IPS DF 6.9 (cell line): Measurements from ENCODE around the gene ADARB2.

Source experiments
- DNase-seq: peaks from one replicate; pipeline ENCODE4 v3.0.0-alpha.2; 2013; ENCODE audit warnings: low read depth, low spot score
- H3K27ac ChIP-seq: one replicate; pipeline ENCODE4 v1.5.1; 2013; ENCODE audit warnings: low read length, control low read depth
- H3K27me3 ChIP-seq: 2 replicates; pipeline ENCODE4 v1.6.1; 2013; ENCODE audit warnings: mild to moderate bottlenecking, low read length; ENCODE audit not compliant: control insufficient read depth, insufficient read depth
- H3K36me3 ChIP-seq: 2 replicates; pipeline ENCODE4 v1.6.1; 2013; ENCODE audit warnings: low read length; ENCODE audit not compliant: control insufficient read depth, insufficient read depth
- H3K4me1 ChIP-seq: 2 replicates; pipeline ENCODE4 v1.6.1; 2013; ENCODE audit warnings: low read length; ENCODE audit not compliant: control insufficient read depth, insufficient read depth
- H3K4me3 ChIP-seq: 2 replicates; pipeline ENCODE4 v1.5.1; 2013; ENCODE audit warnings: mild to moderate bottlenecking, low read length
- H3K9me3 ChIP-seq: 2 replicates; pipeline ENCODE4 v1.6.1; 2013; ENCODE audit warnings: low read length, inconsistent platforms; ENCODE audit not compliant: control insufficient read depth, insufficient read depth
- WGBS: extraction: QIAGEN DNeasy Blood & Tissue Kit; methylation state at CpG from one replicate; pipeline ENCODE4 v1.1.7; 2013; ENCODE audit warnings: mixed read lengths, missing lambda C conversion rate; ENCODE audit not compliant: insufficient read length, insufficient coverage; 5-methylcytosine and 5-hydroxymethylcytosine counted together

Gene ADARB2

GRCh38 chr10:1204434-1205326 lies 532.6 kb downstream of the ADARB2 start:
- Histone ChIP-seq H3K27me3 (no peaks in the 10 kb centered on the region), H3K36me3 (no peaks in the 10 kb centered on the region), H3K4me1 (peaks cover 2% of the 10 kb centered on the region; the same call in 1 of the 2 replicates), H3K9me3 (no peaks in the 10 kb centered on the region), H3K4me3 (no peak overlapping the region), H3K27ac (no peak overlapping the region)
- WGBS, result no CpG with 5 or more reads among the region's 26 CpGs
- no peak for DNase-seq

DNA sequence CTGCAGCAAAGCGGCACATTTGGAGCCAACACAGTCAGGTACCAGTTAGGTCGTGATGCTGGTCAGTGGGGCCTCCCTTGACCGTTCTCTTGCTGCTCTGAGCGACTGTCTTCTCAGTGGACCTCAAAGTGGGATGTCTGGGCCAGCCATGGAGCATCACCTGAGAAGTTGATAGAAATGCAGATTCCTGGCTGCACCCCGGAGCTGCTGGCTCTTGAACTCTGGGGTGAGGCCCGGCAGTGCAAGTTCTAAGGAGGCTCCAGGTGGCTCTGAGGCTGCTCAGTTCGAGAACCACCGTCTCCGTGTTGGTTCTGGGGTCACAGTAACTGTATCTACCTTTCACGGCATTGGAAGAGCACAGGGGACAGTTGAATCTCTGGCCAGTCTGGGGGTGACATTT lies 533.6 kb downstream of the ADARB2 start:
- no CpG with 5 or more reads among the region's 10 CpGs for WGBS
- no peak for DNase-seq
- Histone ChIP-seq H3K27ac (no peak overlapping the region), H3K9me3 (no peaks in the 10 kb centered on the region), H3K36me3 (no peaks in the 10 kb centered on the region), H3K4me1 (peaks cover 3% of the 10 kb centered on the region), H3K27me3 (no peaks in the 10 kb centered on the region), H3K4me3 (no peak overlapping the region)

DNA sequence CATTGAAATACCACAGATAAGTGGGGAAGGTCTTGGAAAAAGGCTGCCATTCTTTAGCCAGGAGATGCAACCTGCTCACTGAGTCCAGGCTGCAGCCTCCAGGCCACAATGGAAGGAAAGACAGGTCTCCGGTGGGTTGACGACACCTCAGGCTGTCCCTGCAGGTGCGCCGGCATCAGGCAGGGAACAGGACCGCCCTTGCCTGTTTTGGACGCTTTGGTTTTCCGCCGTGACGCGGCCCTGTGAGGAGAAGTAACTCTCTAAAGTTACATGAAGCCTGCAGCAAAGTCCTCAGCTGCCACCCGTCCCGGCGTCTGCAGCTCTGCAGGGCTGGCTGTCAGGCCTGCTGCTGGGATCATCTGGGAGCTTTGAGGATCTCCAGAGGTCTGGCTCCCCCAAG lies 534.1 kb downstream of the ADARB2 start:
- WGBS, result no CpG with 5 or more reads among the region's 13 CpGs
- H3K9me3 ChIP-seq, result no peaks in the 10 kb centered on the region
- H3K27me3 ChIP-seq, result no peaks in the 10 kb centered on the region
- no peaks in the 10 kb centered on the region for H3K36me3 ChIP-seq
- H3K27ac ChIP-seq, result no peak overlapping the region
- H3K4me1 ChIP-seq, result peaks cover 4% of the 10 kb centered on the region
- no peak for DNase-seq
- no peak overlapping the region for H3K4me3 ChIP-seq

GRCh38 chr10:1202343-1202742 lies 535.0 kb downstream of the ADARB2 start:
- no peaks in the 10 kb centered on the region for H3K9me3 ChIP-seq
- H3K27ac ChIP-seq, result no peak overlapping the region
- H3K4me1 ChIP-seq, result peaks cover 4% of the 10 kb centered on the region
- no peak overlapping the region for H3K4me3 ChIP-seq
- DNase-seq, result no peak
- no CpG with 5 or more reads among the region's 11 CpGs for WGBS
- H3K36me3 ChIP-seq, result no peaks in the 10 kb centered on the region
- H3K27me3 ChIP-seq, result no peaks in the 10 kb centered on the region

DNA sequence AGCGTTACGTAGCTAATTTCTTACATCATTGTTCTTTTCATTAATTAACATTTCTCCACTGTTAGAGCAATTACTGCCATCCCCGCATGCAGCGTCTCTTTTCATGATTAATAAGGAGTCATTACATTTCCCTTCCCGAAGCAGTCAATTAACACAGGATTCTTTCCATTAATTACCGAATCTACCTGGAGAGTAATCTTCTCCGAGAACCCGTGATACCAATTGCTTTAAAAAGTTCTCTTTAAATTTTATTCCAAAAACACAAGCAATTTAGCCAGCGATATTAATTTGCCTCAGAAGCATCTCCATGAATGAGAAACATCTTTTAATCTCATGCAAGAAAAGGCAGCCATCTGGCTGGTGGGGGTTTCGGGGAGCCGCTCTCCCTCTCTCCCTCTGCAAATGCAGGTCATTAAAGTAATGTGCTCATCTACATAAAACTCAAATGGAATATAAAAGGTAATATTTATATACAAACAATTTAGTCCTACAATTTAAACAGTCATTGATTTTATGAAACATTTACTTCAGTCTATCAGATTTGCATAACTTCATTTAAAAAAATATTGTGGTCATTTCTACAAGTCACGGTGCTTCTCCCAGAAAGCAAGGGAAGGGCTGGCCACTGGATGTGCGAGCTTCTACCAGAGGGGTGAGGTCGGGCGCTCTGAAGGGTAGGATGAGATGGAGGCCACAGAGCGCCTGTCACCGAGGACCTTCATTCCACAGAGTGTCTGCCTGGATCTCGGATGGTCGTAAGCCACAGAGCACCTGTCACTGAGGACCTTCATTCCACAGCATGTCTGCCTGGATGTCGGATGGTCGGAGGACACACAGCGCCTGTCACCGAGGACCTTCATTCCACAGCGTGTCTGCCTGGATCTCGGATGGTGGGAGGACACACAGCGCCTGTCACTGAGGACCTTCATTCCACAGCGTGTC lies 536.2 kb downstream of the ADARB2 start:
- Histone ChIP-seq H3K4me3 (no peak overlapping the region), H3K36me3 (no peaks in the 10 kb centered on the region), H3K9me3 (no peaks in the 10 kb centered on the region), H3K4me1 (peaks cover 4% of the 10 kb centered on the region), H3K27ac (no peak overlapping the region), H3K27me3 (no peaks in the 10 kb centered on the region)
- no CpG with 5 or more reads among the region's 27 CpGs for WGBS
- no peak for DNase-seq

DNA sequence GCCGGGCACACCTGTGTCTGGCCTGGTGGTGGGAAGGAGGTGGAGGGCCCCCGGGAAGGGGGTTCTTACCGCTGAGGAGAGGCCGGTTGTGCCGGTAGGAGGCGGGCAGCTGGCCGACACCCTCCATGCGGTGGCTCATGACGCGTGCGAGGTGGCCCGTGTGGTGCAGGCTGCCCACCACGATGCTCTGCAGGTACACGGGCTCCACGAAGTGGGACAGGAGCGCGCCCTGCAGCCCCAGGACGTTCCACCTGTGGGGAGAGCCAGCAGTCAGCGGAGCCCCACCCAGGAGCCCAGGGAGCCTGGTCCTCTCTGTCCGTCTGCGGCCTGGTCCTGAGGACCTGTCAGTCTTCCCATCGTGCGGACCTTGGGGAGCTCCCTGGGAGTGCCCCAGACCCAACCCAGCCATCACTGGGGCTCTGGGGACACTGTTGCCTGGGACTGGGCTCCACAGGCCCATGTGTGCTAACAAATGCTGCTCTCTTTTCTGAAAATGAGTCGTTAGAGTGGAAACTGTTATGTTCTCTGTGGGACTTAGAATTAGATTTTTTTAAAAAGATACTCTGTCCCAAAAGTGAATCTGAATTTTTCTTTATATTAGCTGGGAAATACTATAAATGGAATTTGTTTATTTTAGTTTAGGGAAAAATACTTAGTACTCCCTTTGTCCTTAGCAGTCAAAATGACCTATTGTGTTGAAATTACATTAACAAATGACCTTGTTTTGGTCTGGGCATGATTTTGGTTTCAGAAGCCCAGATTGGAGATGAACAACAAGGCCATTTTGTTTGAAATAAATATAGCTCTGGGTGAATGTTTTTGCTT lies 537.2 kb downstream of the ADARB2 start:
- no peak for DNase-seq
- H3K27ac ChIP-seq, result no peak overlapping the region
- WGBS, result no CpG with 5 or more reads among the region's 24 CpGs
- H3K4me1 ChIP-seq, result peaks cover 5% of the 10 kb centered on the region
- no peaks in the 10 kb centered on the region for H3K9me3 ChIP-seq
- no peaks in the 10 kb centered on the region for H3K36me3 ChIP-seq
- no peak overlapping the region for H3K4me3 ChIP-seq
- no peaks in the 10 kb centered on the region for H3K27me3 ChIP-seq

DNA sequence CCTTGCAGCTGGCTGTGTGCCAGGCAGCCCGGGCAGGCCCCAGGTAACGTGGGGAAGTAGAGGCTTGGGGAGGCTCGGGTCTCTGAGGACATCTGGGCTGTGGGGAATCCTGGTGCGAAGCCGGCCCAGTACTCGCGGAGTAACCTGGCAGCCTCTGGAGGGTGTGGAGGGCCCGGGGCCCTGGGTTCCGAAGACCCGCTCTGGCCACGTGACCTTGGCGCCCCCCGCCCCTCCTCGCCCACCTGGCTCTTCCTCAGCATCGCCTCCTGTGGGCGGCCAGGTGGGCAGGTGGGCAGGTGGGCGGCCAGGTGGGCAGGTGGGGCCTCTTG lies 538.0 kb downstream of the ADARB2 start:
- H3K4me1 ChIP-seq, result peaks cover 5% of the 10 kb centered on the region
- DNase-seq, result no peak
- H3K27ac ChIP-seq, result no peak overlapping the region
- H3K9me3 ChIP-seq, result no peaks in the 10 kb centered on the region
- WGBS, result no CpG with 5 or more reads among the region's 17 CpGs
- H3K36me3 ChIP-seq, result no peaks in the 10 kb centered on the region
- H3K27me3 ChIP-seq, result no peaks in the 10 kb centered on the region; the same call in 1 of the 2 replicates
- H3K4me3 ChIP-seq, result no peak overlapping the region

DNA sequence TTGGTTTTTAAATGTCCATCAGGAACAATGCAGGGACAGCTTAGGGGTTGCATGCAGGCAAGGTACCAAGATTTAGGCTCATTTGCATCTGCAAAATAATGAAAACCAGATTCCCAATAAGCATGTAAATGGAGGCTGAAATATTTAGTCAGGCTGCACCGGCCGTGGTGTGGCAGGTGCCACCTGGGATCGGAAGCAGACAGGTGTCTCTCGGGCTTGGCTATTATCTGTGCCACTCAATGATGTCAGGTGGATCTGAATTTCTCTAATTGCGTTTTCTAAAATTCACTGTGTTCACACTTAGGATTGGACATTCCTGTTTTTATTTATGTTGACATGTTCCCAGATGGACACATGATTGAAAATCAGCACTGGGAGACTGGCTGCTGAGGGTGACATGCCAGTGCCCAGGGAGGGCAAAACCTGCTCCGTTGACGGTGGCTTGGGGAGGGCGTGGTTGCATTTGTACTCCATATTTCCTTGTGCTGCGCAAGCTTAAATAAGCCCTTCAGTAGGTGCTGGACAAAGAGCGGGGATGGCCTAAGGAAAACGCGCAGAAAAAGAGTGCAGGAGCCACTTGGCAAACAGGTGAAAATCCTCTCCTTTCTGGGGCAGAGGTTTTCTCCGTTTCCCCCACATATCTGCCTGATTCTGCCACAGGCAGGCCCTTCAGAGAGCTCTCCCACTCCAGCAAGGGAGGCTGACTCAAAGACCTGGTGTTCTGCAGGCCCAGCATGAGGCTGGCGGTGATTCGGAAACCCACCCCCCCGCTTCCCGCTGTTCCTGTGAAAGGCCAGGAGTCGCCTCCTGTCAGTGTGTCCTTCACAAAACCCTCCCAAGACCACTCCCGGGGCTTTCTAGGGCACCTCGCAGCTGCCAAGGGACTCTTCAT lies 538.6 kb downstream of the ADARB2 start:
- DNase-seq, result no peak
- no CpG with 5 or more reads among the region's 20 CpGs for WGBS
- H3K4me3 ChIP-seq, result no peak overlapping the region

GRCh38 chr10:1197384-1197783 lies 539.9 kb downstream of the ADARB2 start:
- Histone ChIP-seq H3K36me3 (no peaks in the 10 kb centered on the region), H3K9me3 (no peaks in the 10 kb centered on the region), H3K27me3 (no peaks in the 10 kb centered on the region; the same call in 1 of the 2 replicates), H3K4me3 (no peak overlapping the region), H3K4me1 (peaks cover 7% of the 10 kb centered on the region), H3K27ac (no peak overlapping the region)
- WGBS, result no CpG with 5 or more reads among the region's 6 CpGs
- DNase-seq, result no peak

More for the DNA sequence above, 538.6 kb downstream of the ADARB2 start:
- Histone ChIP-seq H3K27me3 (no peaks in the 10 kb centered on the region; the same call in 1 of the 2 replicates), H3K4me1 (peaks cover 7% of the 10 kb centered on the region), H3K9me3 (no peaks in the 10 kb centered on the region), H3K36me3 (no peaks in the 10 kb centered on the region), H3K27ac (no peak overlapping the region)
